HG02759 (cell line): ENCODE data around the gene CORT.
"Not testable (repeated sequence)": the region's sequence is repeated elsewhere in the genome, so short reads cannot be mapped to it uniquely, and the experiment has no call there.

Experiments
- ATAC-seq: cut with Tn5 transposase; IDR thresholded peaks from one replicate; pipeline ENCODE4 v1.9.1; 2021; ENCODE audit warnings: mild to moderate bottlenecking, moderate library complexity; ENCODE audit not compliant: unreplicated experiment

The CORT gene

GRCh38 chr1:10437052-10437451 is 12.8 kb upstream of the CORT start:
- ATAC-seq, result no peak

- ATAC-seq, result no peak
Measured at GRCh38 chr1:10438677-10439163, 11.1 kb upstream of the CORT start.

- ATAC-seq, result no peak
Measured at GRCh38 chr1:10440305-10440704, 9.5 kb upstream of the CORT start.

- ATAC-seq, result no peak
Measured at GRCh38 chr1:10440794-10441193, 9.0 kb upstream of the CORT start.

GRCh38 chr1:10444248-10444647 is 5.6 kb upstream of the CORT start:
- ATAC-seq, result no peak

GRCh38 chr1:10444795-10445397 is 4.9 kb upstream of the CORT start:
- ATAC-seq, result no peak

- ATAC-seq, result no peak
Measured at GRCh38 chr1:10446790-10447422, 2.9 kb upstream of the CORT start.

GRCh38 chr1:10450156-10450814 is 454 bp downstream of the CORT start:
- no peak for ATAC-seq

GRCh38 chr1:10450836-10451235 is 1.0 kb downstream of the CORT start:
- no peak for ATAC-seq

GRCh38 chr1:10451287-10451686 is 1.5 kb downstream of the CORT start:
- no peak for ATAC-seq

GRCh38 chr1:10456048-10456447 is 6.2 kb downstream of the CORT start:
- ATAC-seq, result no peak

GRCh38 chr1:10456661-10457060 is 6.8 kb downstream of the CORT start:
- ATAC-seq, result no peak

GRCh38 chr1:10457462-10457861 is 7.6 kb downstream of the CORT start:
- ATAC-seq, result not testable (repeated sequence)

- ATAC-seq, result no peak
Measured at GRCh38 chr1:10457875-10458274, 8.0 kb downstream of the CORT start.

- no peak for ATAC-seq
Measured at GRCh38 chr1:10459184-10459583, 9.4 kb downstream of the CORT start.

GRCh38 chr1:10467078-10467477 is 17.2 kb downstream of the CORT start:
- ATAC-seq, result no peak

- no peak for ATAC-seq
Measured at GRCh38 chr1:10470043-10470442, 20.2 kb downstream of the CORT start.

- no peak for ATAC-seq
Measured at GRCh38 chr1:10471411-10472219, 21.8 kb downstream of the CORT start.

- peak; percentile 80 for ATAC-seq
Measured at GRCh38 chr1:10472220-10473144, 22.7 kb downstream of the CORT start, which contains the start of gene DFFA. Gene DFFA (minus strand): TSS chr1:10472529. CDS start chr1:10472458, 71 bp downstream.

GRCh38 chr1:10473145-10473765 is 23.4 kb downstream of the CORT start:
- no peak for ATAC-seq
